Upper lobe of right lung (tissue), 1 donor: Measurements from ENCODE around the gene CDKAL1. TPM values are rescaled to one million over a fixed set of nuclear protein-coding genes. Genes with fewer than 3 reads are reported as not detected.

ENCODE experiments used
- ATAC-seq: fragments of 200-7000 bp; cut with Tn5 transposase; one replicate; pipeline ENCODE4 v1.9.1; 2020; ENCODE audit warnings: mild to moderate bottlenecking, moderate library complexity
- DNase-seq: peaks from one replicate; pipeline ENCODE4 v3.0.0-alpha.2; 2020
- H3K27ac ChIP-seq: fragments of 200-600 bp; one replicate; pipeline ENCODE4 v1.8.0; 2022
- H3K27me3 ChIP-seq: fragments of 200-600 bp; one replicate; pipeline ENCODE4 v1.8.0; 2022; ENCODE audit warnings: mild to moderate bottlenecking
- H3K36me3 ChIP-seq: fragments of 200-600 bp; one replicate; pipeline ENCODE4 v1.8.0; 2022
- H3K4me1 ChIP-seq: fragments of 200-600 bp; one replicate; pipeline ENCODE4 v1.8.0; 2022
- H3K4me3 ChIP-seq: fragments of 200-600 bp; one replicate; pipeline ENCODE4 v1.8.0; 2022; ENCODE audit warnings: mild to moderate bottlenecking
- H3K9me3 ChIP-seq: fragments of 200-600 bp; one replicate; pipeline ENCODE4 v1.8.0; 2022
- intact Hi-C: fragments of 100-400 bp; cut with DNase I; formaldehyde crosslinking; loops from one replicate; pipeline ENCODE4 v1.11.0; 2022
- total RNA-seq: library from RNA; stranded (reverse); fragmentation: NEBNext Ultra II Directional; extraction: Animal tissue kit (Norgen Biotek cat#: 25700); gene quantifications from one replicate; pipeline ENCODE4 v1.2.1, GENCODE V29; 2021
- TF ChIP-seq, protein P1 (sequence below): fragments of 200-600 bp; IDR thresholded peaks from one replicate; pipeline ENCODE4 v1.8.0; 2022; ENCODE audit warnings: antibody characterized with exemption
- donor health status: DM: no; HTN: yes; CAD: no; lungs with severe emphysema.

The CDKAL1 gene
- total RNA-seq, 1 donor from 2014 or later, result 16.0 TPM

DNA sequence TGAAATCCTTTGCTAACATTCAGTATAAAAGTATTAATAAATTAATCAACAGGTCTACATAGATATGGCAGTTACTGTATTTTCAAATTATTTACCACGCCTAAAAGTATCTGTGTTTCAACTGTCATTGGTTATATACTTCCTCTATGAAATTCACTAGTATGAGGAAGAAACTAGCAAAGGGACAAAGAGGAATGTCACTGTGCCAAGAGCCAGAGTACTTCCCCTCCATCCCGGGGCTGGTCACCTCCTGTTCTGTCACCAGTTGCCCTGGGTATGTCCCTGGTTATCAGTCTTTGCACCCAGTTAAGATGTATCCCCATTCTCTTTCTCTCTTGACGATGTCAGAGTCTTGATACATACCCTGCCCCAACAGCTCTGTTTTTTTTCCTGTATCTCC, 582.5 kb downstream of the CDKAL1 start:
- TF ChIP-seq, protein P1, sequence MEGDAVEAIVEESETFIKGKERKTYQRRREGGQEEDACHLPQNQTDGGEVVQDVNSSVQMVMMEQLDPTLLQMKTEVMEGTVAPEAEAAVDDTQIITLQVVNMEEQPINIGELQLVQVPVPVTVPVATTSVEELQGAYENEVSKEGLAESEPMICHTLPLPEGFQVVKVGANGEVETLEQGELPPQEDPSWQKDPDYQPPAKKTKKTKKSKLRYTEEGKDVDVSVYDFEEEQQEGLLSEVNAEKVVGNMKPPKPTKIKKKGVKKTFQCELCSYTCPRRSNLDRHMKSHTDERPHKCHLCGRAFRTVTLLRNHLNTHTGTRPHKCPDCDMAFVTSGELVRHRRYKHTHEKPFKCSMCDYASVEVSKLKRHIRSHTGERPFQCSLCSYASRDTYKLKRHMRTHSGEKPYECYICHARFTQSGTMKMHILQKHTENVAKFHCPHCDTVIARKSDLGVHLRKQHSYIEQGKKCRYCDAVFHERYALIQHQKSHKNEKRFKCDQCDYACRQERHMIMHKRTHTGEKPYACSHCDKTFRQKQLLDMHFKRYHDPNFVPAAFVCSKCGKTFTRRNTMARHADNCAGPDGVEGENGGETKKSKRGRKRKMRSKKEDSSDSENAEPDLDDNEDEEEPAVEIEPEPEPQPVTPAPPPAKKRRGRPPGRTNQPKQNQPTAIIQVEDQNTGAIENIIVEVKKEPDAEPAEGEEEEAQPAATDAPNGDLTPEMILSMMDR, result no peak
- ATAC-seq (peak; percentile 41), DNase-seq (no peak)
- no peaks in the 10 kb centered on the region for H3K27me3 ChIP-seq
- no peak overlapping the region for H3K4me3 ChIP-seq
- no peaks in the 10 kb centered on the region for H3K9me3 ChIP-seq
- intact Hi-C loops, result no loop called here
- no peaks in the 10 kb centered on the region for H3K4me1 ChIP-seq
- H3K36me3 ChIP-seq, result no peaks in the 10 kb centered on the region
- H3K27ac ChIP-seq, result no peak overlapping the region

DNA sequence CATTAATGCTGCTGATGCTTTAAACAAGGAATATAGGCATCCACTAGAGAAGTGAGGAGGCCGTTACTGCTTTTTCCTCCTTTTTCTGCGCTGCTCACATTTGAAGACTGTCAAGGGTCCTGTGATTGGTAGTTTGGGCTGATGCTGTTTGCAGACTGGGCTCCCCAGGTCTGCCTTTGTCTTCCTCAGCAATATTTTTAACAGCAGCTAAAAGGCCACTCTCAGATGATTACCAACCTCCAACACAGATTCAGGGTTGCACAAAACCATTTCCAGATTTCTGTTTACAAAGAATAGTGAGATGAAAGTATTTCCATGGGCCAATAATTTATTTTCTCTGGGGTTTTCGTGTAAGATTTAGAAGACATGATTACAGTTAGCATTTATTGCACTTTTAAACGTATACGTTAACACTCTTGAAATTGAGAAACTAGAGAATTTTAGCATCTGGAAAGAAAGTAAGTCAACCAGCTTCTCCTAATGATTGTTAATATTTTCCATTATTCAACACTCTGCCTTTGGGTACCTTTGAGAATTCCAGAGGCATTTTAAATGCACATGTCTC, 584.0 kb downstream of the CDKAL1 start:
- TF ChIP-seq, protein P1, result no peak
- no peaks in the 10 kb centered on the region for H3K4me1 ChIP-seq
- intact Hi-C loops, result no loop called here
- H3K27me3 ChIP-seq, result no peaks in the 10 kb centered on the region
- DNase-seq (no peak), ATAC-seq (no peak)
- no peaks in the 10 kb centered on the region for H3K9me3 ChIP-seq
- H3K4me3 ChIP-seq, result no peak overlapping the region
- no peak overlapping the region for H3K27ac ChIP-seq
- no peaks in the 10 kb centered on the region for H3K36me3 ChIP-seq

DNA sequence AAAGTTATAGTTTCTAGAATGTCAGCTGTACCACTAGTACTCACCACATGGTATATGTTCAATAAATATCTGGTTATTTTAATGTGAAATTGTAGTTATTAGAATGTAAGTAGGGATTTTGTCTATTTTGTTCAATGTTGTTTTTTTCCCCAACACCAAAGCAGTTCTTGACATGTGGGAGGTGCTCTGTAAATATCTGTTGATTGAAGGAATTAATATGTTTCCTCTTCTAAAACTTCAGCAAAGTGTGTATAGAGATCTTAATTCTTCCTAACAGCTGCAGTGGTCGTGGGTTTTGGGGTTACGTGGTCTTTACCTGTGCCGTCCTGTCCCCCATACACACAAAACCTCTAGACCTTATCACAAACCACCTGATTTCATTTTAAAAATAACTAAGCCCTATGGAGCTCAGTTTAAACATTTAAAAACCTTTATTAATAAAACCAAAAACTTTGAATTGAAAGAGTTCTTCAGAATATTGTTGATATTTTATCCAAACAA, 587.4 kb downstream of the CDKAL1 start:
- no peak for DNase-seq
- intact Hi-C loops, result no loop called here
- Histone ChIP-seq H3K27me3 (no peaks in the 10 kb centered on the region), H3K9me3 (no peaks in the 10 kb centered on the region), H3K4me3 (no peak overlapping the region), H3K4me1 (no peaks in the 10 kb centered on the region), H3K36me3 (no peaks in the 10 kb centered on the region), H3K27ac (no peak overlapping the region)
- TF ChIP-seq, protein P1, result no peak
- ATAC-seq, result no peak

DNA sequence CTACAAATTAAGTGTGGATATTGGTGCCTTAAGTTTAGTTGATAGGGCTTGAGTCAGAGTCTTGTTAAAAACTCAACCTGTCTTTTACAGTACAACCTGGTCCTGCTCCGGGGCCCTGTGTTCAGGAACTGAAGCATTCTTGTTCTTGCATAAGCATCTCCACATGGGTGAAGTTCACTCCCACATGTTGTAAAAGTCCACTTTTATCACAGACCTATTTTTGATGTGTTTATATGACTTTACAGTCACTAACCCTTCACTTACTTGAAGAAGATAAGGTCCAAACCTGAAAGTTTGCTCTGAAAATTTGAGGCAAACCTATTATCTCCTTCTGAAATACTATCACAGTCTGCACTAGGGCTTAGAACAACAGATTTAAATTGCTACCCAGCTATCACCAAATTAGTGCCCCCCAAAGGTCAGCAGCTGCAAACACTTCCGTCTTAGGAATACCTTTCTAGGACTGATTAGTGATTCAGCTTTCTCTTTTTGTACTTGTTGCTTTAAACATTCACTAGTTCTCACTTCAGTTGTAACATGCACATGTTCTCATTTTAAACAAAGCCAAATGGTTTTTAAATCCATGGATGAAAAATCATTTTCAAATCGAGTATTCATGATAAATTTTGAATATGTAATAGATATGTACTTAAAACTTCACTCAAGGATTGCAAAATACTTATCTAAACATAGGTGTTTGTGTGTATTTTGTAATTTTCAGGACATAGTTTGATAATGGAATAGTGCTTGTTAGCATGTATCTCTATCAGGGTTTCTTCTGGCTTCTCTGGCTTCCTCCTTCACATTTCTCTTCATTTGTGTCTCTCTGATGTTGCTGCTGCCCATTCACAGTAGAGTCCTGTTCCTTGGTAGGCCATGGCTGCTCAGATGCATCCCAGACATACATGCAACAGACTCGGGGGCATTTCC, 589.5 kb downstream of the CDKAL1 start:
- no peaks in the 10 kb centered on the region for H3K4me1 ChIP-seq
- ATAC-seq, result no peak
- TF ChIP-seq, protein P1, result no peak
- no peak for DNase-seq
- no peak overlapping the region for H3K4me3 ChIP-seq
- no peaks in the 10 kb centered on the region for H3K9me3 ChIP-seq
- H3K27me3 ChIP-seq, result no peaks in the 10 kb centered on the region
- H3K36me3 ChIP-seq, result no peaks in the 10 kb centered on the region
- H3K27ac ChIP-seq, result no peak overlapping the region
- intact Hi-C loops, result no loop called here

DNA sequence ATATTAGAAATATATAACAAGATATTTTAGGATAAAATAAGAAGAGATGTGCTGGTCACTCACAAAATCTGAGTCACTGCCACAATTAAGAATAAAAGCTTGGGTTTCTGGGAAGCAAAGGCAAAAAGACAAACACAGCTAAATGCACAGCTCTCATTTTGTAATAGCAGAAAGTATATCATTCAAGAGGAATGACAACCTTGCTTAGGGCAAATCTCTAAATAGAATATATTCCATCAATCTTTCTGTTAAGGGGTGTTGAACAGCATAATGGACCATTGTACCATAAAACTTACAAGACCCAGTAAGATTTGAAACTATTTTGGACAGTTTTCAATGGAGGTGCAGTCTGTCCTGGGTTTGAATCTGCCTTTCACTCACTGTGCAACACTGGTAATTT, 594.3 kb downstream of the CDKAL1 start:
- no peaks in the 10 kb centered on the region for H3K36me3 ChIP-seq
- H3K27me3 ChIP-seq, result no peaks in the 10 kb centered on the region
- H3K27ac ChIP-seq, result no peak overlapping the region
- DNase-seq (no peak), ATAC-seq (no peak)
- no peaks in the 10 kb centered on the region for H3K9me3 ChIP-seq
- H3K4me3 ChIP-seq, result no peak overlapping the region
- intact Hi-C loops, result no loop called here
- TF ChIP-seq, protein P1, result no peak
- no peaks in the 10 kb centered on the region for H3K4me1 ChIP-seq
